MM.1S (cell line): ENCODE measurements around the gene PADI2.
A peak's percentile ranks its signal among the peaks of the same experiment; 100 is the strongest.

Source experiments
- DNase-seq: peaks from one replicate; pipeline ENCODE4 v3.0.0-alpha.2; 2015
- H2AFZ ChIP-seq: fragments of 300-600 bp; sonication (generic); 2 replicates; pipeline ENCODE4 v1.6.0; 2016; ENCODE audit warnings: antibody characterized with exemption, low read length
- H3F3A ChIP-seq: fragments of 300-600 bp; sonication (generic); 2 replicates; pipeline ENCODE4 v1.6.1; 2016; ENCODE audit warnings: mild to moderate bottlenecking, antibody characterized with exemption, low read length, moderate library complexity, mixed read lengths; ENCODE audit not compliant: insufficient read depth
- H3K27ac ChIP-seq: fragments of 300-600 bp; sonication (generic); 2 replicates; pipeline ENCODE4 v1.5.1; 2016; ENCODE audit warnings: mild to moderate bottlenecking, low read length
- H3K27me3 ChIP-seq: fragments of 300-600 bp; sonication (generic); replicated peaks from 2 replicates; pipeline ENCODE4 v1.6.0; 2016; ENCODE audit warnings: low read length; ENCODE audit not compliant: insufficient read depth
- H3K36me3 ChIP-seq: fragments of 300-600 bp; sonication (generic); replicated peaks from 2 replicates; pipeline ENCODE4 v1.6.1; 2016; ENCODE audit warnings: mild to moderate bottlenecking, low read length, mixed read lengths; ENCODE audit not compliant: insufficient read depth
- H3K4me1 ChIP-seq: fragments of 300-600 bp; sonication (generic); 2 replicates; pipeline ENCODE4 v1.6.1; 2016; ENCODE audit warnings: low read length, mixed read lengths
- H3K4me2 ChIP-seq: fragments of 300-600 bp; sonication (generic); 2 replicates; pipeline ENCODE4 v1.6.0; 2016; ENCODE audit warnings: low read depth, low read length
- H3K4me3 ChIP-seq: fragments of 300-600 bp; sonication (generic); 2 replicates; pipeline ENCODE4 v1.5.1; 2016; ENCODE audit warnings: low read length, mixed read lengths
- H3K79me2 ChIP-seq: fragments of 300-600 bp; sonication (generic); 2 replicates; pipeline ENCODE4 v1.6.1; 2016; ENCODE audit warnings: mixed run types, low read length, mixed read lengths
- H3K9ac ChIP-seq: fragments of 300-600 bp; sonication (generic); 2 replicates; pipeline ENCODE4 v1.6.1; 2016; ENCODE audit warnings: low read length, mixed read lengths
- H3K9me2 ChIP-seq: fragments of 300-600 bp; sonication (generic); replicated peaks from 2 replicates; pipeline ENCODE4 v1.6.1; 2016; ENCODE audit warnings: mild to moderate bottlenecking, low read length, mixed read lengths; ENCODE audit not compliant: insufficient read depth
- H3K9me3 ChIP-seq: fragments of 300-600 bp; sonication (generic); replicated peaks from 2 replicates; pipeline ENCODE4 v1.6.1; 2016; ENCODE audit warnings: mild to moderate bottlenecking, low read length, mixed read lengths; ENCODE audit not compliant: insufficient read depth
- H4K20me1 ChIP-seq: fragments of 300-600 bp; sonication (generic); 2 replicates; pipeline ENCODE4 v1.6.1; 2016; ENCODE audit warnings: mild to moderate bottlenecking, low read length, moderate library complexity, mixed read lengths; ENCODE audit not compliant: insufficient read depth
- EZH2 ChIP-seq: fragments of 300-600 bp; sonication (generic); optimal IDR thresholded peaks from 2 replicates; pipeline ENCODE3; 2017; ENCODE audit warnings: low read depth, mild to moderate bottlenecking, antibody characterized with exemption, low read length, mixed read lengths
- EZH2phosphoT487 ChIP-seq: fragments of 300-600 bp; sonication (generic); IDR thresholded peaks from 2 replicates; pipeline ENCODE4 v1.6.1; 2018; ENCODE audit warnings: antibody characterized with exemption, low read length
- TF ChIP-seq, protein P1 (sequence below): fragments of 300-600 bp; sonication (generic); IDR thresholded peaks from 2 replicates; pipeline ENCODE4 v1.5.1; 2016; ENCODE audit warnings: antibody characterized with exemption, low read length, mixed read lengths

PADI2 gene

DNA sequence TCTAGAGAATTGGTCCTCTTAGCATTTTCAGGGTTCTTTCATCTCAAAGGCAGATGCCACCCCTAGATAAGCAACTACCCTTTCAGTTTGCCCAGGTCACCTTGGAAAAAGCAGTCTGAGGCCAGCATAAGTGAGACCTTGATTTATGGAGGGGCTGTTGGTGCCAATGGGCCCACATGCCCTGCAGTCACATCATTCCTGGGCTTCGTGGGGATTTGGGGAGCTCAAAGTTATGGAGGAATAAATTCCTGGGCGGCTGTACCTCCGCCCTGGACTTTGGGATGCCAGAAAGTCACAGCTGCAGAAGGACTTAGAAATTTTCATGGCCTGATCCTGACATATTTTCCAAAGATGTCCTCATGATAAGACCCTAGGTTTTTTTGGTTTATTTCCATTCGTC, 62.7 kb downstream of the PADI2 start:
- Histone ChIP-seq H4K20me1 (no peaks in the 10 kb centered on the region), H3K9me3 (no peaks in the 10 kb centered on the region), H3K4me2 (no peak overlapping the region), H3K9me2 (no peaks in the 10 kb centered on the region), H3K27ac (no peak overlapping the region), H3K4me3 (no peak overlapping the region), H3K79me2 (peaks cover 23% of the 10 kb centered on the region), H3F3A (no peaks in the 10 kb centered on the region), H3K27me3 (peaks cover 61% of the 10 kb centered on the region), H3K36me3 (no peaks in the 10 kb centered on the region), H3K9ac (no peak overlapping the region), H3K4me1 (peaks cover 8% of the 10 kb centered on the region), H2AFZ (no peak overlapping the region)
- DNase-seq = no peak
- TF ChIP-seq, protein P1, sequence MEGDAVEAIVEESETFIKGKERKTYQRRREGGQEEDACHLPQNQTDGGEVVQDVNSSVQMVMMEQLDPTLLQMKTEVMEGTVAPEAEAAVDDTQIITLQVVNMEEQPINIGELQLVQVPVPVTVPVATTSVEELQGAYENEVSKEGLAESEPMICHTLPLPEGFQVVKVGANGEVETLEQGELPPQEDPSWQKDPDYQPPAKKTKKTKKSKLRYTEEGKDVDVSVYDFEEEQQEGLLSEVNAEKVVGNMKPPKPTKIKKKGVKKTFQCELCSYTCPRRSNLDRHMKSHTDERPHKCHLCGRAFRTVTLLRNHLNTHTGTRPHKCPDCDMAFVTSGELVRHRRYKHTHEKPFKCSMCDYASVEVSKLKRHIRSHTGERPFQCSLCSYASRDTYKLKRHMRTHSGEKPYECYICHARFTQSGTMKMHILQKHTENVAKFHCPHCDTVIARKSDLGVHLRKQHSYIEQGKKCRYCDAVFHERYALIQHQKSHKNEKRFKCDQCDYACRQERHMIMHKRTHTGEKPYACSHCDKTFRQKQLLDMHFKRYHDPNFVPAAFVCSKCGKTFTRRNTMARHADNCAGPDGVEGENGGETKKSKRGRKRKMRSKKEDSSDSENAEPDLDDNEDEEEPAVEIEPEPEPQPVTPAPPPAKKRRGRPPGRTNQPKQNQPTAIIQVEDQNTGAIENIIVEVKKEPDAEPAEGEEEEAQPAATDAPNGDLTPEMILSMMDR = no peak

DNA sequence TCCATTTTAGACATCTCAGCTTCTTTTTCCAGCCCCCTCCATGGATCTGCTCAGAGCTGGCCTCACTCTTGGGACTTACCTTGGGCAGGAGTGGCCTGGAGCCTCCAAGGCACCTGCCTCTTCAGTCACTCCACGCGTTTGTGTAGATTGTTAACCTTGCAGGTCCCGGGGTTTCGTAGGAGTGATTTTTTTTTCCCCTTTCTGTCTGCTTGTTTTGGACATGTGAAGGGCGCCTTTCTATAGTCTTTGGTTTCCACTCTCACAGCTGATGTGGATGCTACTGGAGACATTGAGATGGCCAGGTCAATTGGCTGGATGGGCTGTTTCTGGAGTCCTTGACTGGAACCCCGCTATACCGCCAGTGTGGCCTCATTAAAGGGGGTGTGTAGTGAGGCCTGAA, 63.5 kb downstream of the PADI2 start:
- no peak for DNase-seq
- no peaks in the 10 kb centered on the region for H3K9me3 ChIP-seq
- no peaks in the 10 kb centered on the region for H4K20me1 ChIP-seq
- H3K79me2 ChIP-seq = peaks cover 30% of the 10 kb centered on the region
- H3K4me2 ChIP-seq = no peak overlapping the region
- no peak for TF ChIP-seq EZH2
- TF ChIP-seq, protein P1 = no peak
- TF ChIP-seq EZH2phosphoT487 = no peak
- H3K27me3 ChIP-seq = peaks cover 55% of the 10 kb centered on the region
- H3F3A ChIP-seq = no peaks in the 10 kb centered on the region
- no peak overlapping the region for H3K27ac ChIP-seq
- H3K9me2 ChIP-seq = no peaks in the 10 kb centered on the region
- H3K36me3 ChIP-seq = no peaks in the 10 kb centered on the region
- H2AFZ ChIP-seq = no peak overlapping the region
- H3K9ac ChIP-seq = no peak overlapping the region
- no peak overlapping the region for H3K4me3 ChIP-seq
- peaks cover 8% of the 10 kb centered on the region for H3K4me1 ChIP-seq

DNA sequence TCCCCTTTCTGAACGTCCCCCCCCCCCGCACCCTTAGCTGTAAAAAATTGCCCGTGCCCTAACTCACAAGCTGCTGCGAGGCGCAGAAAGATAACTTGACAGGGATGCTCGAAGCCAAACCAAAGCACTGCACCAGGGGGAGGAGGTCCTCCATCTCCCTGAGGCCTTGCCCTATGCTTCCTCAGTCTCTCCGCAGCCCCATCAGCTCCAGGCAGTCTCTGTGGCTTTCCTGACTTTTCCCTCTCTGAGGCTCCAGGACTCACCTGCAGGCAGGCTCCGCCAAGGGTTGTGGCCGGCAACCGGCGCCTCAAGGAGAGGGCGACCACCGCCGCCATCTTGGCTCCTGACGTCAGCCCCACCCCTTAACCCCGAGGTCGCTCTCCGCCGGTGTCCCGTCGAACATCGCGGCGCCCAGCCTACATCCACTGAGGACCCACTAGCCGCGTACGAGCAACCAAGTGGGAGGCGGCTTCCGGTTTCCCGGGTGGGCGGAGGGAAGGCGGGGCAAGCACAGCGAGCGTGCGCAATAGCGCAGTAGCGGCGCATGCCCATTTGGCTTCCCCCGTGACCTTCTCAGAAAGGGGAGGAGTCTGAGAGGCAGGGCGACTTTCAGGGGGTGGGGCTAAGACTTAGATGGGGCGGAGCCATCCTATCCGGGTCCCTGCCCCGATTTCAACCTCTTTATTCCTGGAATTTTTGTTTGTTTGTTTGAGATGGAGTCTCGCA, 65.4 kb downstream of the PADI2 start, which contains the start of gene SDHB:
Gene SDHB (minus strand): TSS at position 348 of the 726 bp plus-strand sequence. CDS start 13 bp downstream, at position 335.
- Histone ChIP-seq H3K4me2 (peak within 1 kb of the TSS; percentile 81), H3K4me1 (peaks cover 8% of the 10 kb centered on the region), H3K9me3 (no peaks in the 10 kb centered on the region), H3K36me3 (0 out of 2 replicates have a peak, but pooled peaks cover 3% of the 10 kb centered on the region), H3K9me2 (no peaks in the 10 kb centered on the region), H3K9ac (peak within 1 kb of the TSS; percentile 78), H2AFZ (peak within 1 kb of the TSS; percentile 64), H3K27ac (peak within 1 kb of the TSS; percentile 35; the same call in 1 of the 2 replicates), H3F3A (no peaks in the 10 kb centered on the region), H3K4me3 (peak within 1 kb of the TSS; percentile 85), H4K20me1 (no peaks in the 10 kb centered on the region), H3K27me3 (peaks cover 37% of the 10 kb centered on the region), H3K79me2 (peaks cover 48% of the 10 kb centered on the region)
- TF ChIP-seq EZH2phosphoT487 (no peak), EZH2 (no peak)
- TF ChIP-seq, protein P1 = no peak
- DNase-seq = peak; percentile 98
